HG03469 (cell line): Measurements from ENCODE around the gene GRIP1.

Source experiments
- ATAC-seq: cut with Tn5 transposase; IDR thresholded peaks from one replicate; pipeline ENCODE4 v1.9.1; 2021; ENCODE audit warnings: mild to moderate bottlenecking, moderate library complexity, moderate number of reproducible peaks; ENCODE audit not compliant: unreplicated experiment

Gene GRIP1

DNA sequence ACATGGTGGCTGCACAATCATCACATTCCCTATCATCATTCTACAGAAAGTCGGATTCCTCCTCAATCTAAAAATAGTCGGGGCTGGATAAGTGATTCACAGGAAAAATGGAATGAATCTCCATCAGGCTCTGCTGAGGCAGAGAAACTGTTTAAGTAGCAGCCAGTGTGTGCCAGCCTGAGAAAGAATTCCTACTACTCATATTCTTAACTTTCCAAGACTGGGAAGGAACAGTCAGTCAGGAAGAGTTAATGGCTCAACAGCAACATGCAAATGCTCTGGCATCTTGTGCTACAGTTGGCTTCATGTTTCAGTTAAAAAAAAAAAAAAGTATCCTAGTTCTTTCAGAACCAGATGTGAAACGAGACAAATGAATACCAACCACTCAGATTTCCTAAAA lies 187.0 kb downstream of the GRIP1 start:
- ATAC-seq = no peak

DNA sequence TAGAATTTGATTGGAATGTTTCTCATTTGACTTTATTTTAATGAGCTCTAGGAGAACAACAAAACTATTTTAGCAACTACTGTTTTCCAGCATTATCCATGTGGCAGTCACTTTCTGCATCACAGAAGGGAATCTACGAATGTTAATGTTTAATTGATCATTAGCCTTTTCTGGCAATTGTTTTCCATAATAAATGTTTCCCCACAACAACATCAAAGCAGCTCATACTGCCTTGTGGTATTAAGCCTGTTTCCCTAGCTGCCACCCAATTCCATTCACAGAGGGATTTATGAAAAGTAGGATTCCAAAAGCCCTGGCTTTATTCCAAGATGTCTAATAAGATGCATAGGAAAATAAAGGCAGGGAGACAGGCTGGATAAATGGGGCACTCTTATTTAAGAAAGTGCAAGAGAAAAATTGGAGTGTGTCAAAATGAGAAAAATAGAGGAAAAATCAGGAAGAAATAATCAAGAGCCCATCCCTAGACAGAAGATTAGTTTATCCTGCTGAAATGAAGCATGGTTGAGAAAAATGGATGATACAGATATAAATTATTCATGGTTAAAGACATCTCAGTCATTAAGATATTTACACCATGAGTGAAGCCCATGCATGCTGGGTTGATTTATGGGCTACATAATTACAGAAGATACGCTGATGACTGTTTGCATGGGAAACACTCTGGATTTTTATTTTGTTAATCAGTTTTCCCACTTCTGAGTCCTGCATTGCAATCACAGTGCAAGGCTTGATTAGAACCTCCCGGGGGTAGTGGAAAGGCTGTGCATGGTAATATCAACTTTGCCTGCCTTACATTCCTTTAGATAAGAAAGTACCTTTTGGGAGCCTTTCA lies 196.3 kb downstream of the GRIP1 start:
- no peak for ATAC-seq

DNA sequence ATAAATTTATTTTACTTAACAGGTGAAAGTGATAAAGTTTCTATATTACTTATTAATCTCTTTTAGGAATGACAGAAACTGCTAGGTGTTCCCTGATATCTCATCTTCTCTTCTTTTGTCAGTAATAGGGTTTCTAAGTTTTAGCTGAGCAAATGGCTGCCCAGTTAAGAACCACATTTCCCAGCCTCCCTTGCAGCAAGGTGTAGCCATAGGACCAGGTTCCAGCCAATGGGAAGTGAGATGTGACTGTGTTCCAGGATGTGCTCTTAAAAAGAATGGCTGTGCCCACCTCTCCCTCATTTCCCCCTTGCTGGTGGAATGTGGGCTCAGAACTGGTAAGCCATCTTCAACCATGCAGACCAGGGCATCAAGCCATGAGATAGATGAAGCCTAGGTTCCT lies 210.9 kb downstream of the GRIP1 start:
- no peak for ATAC-seq

DNA sequence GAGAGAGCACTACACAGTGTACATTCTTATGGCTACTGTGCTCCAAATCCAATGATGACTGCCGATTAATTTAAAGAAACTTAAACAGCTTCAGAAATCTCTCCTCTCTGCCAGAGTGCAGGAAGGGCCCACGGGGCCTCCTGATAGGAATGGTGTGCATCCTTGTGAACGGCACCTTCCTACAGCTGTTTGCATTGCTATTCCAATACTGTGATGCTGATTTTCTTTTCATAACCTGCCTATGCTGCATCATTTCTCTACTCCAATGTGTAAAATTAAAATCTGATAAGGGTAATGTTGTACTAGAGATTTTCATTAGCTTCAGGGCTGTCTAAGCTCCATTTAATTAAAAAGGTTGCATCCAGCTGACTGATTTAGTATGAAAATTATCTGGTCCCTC lies 217.5 kb downstream of the GRIP1 start:
- no peak for ATAC-seq

DNA sequence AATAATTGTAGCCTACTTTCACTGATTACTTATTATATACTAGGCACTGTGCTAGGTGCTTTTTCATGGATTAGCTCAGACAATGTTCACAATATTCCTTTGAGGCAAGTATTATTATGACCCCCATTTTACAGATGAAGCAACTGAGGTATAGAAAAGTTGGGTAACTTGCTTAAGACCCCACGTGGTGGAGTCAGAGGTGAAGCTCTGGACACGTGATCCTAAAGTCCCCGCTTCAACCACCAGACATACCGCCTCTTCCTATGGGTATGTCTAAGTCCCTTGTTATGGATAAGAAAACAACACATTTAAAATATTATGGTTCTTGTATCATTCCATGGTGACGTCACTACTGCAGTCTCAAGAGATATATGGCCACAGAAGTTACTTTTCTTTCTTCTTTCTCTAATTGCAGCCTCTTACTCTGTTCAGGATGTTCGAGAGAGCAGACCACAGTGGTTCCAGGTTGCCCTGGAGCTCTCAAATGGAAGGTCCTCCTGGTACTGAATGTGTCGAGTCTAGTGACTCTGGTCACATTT lies 218.9 kb downstream of the GRIP1 start:
- no peak for ATAC-seq

DNA sequence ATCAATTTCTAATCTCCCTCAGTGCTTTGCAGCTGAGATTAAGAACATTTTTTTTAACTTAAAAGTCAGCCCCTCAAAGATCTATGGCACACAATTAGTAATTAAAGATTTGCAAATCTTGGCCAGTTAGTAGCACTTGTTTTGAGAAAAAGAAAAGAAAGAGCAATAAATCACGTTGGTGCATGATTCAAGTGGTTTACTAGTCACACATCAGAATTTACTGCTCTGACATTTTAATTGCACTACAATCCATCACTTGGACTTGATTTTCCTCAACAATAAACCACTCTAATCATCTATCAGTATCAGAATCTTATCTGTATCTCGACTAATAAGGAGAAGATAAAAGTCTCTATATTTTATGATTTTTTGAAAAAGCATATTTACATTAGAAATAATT lies 222.3 kb downstream of the GRIP1 start:
- ATAC-seq = no peak

DNA sequence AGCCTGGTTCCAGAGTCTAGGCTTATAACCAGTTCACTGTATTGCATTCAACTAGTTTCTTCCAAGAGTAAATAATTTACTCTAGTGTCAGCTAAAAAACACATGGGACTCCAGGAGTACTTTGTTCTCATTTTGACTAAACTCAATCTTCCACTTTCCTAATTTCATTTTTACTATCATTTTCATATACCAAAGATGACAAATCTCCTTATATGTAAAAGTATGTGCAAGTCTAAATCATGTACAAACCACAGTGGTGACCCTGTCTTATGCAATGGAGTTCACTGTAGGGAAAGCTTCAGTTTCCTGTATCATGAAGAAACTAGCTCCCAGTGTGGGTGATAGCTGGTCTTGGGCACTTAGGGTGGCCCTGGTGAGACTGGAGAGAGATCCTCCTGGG lies 225.0 kb downstream of the GRIP1 start:
- ATAC-seq = peak; percentile 70

DNA sequence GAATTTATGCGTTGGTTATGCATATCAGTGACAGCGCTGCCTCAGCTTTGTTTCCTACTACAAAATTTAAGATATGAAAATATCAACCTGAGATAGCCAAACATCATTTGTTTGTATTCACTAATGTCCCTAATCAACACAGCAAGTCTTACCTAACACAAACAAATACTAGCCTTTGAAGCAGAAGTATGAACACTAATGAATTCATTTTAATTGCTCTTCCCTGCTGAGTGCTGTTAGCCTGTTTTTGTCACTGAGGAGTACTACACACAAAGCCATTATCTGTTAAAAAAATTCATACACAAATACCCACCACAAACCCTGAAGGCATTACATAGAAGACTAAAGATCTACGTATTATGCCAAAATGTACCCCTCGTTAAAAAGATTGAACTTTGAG lies 225.8 kb downstream of the GRIP1 start:
- no peak for ATAC-seq

DNA sequence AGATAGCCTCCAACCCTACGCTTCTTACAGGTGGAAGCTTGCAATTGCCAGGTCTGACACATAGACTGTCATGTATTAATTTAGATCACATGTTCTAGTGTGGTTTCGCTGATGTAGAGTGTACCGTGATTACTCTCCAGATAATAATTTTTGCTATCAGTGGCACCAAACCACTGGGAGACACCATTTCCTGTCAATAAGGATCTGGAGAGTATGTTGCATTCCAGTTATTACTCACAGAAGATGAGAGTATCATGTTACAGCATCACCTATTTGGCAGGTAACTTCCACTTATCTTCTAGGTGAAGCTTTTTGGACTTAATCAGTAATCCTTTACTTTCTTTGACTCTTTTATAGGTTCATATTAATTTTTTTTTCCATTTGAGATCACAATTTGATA lies 229.3 kb downstream of the GRIP1 start:
- ATAC-seq = no peak

DNA sequence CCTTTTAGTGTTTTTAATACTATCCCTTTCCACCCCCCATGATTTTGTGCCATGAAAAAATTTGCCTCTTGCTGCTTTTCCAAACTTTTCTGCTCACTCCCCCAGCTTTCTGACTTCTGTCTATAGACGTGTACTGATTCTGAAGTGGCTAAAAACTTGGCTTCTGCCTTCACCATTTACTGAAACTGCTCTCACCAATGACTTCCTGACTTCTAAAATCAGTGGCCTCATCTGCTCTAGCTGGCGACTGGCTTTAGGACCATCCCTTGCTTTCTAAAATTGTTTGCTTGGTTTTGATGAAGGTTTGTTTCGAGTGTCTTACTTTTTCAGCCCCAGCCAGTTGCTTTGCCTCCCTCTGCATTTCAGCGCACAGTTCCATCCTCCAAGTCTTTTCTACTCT lies 231.2 kb downstream of the GRIP1 start:
- no peak for ATAC-seq

DNA sequence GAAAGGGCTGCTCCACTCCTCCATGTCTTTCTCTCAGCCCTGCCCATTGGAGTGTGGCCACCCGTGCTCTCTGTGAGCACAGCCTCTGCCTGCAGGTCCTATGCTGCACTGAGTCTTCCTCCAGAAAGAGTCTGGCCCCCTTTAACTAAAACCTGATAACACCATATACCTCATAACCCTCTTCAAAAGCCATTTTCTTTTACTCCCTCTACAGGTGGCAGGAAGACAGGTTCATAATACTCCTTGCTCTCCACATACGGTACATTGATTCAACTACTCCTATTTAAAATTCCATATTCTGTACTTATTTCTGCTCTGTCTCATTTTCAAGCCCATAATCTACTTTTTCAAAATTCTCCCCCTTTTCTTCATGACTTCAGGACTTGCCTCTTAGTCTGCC lies 232.6 kb downstream of the GRIP1 start:
- ATAC-seq = no peak

DNA sequence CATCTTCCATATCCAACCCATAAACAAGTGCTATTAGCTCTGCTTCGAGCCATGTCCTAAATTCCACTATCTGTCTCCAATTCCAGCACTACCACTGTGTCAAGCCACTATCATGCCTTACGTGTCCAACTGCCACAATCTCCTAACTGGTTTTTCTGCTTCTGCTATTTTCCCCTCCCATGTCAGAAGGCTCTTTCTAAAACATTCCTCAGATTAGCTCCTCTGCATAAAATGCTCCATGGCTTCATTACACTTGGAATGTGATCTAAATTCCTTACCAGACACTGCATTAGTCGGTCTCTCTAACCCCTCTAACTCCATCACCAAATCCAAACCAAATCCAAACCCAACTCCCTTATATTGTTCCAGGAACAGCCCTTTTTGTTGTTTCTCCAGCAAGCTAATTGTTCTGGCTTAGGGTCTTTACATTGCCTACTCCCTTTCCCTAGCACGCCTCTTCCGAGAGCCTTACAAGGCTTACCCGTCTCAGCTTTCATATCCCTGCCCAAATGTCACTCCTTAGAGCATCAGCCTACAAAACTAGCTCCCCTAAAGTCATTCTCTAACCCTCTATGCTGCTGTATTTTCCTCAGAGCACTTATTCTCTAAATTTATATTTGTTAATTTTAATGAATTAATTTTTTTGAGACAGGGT lies 236.8 kb downstream of the GRIP1 start:
- ATAC-seq = no peak

DNA sequence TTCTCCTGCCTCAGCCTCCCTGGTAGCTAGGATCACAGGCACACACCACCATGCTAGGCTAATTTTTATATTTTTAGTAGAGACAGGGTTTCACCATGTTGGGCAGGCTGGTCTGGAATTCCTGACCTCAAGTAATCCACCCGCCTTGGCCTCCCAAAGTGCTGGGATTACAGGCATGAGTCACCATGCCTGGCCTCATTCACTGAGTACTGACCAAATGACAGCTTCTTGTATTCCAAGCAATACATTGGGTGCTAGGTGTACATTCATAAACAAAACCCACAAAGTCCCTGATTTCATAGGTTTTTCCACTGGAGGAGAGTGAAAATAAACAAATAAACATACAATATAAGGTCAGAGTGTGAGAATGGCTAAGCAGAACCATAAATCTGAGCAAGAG lies 240.3 kb downstream of the GRIP1 start:
- no peak for ATAC-seq

DNA sequence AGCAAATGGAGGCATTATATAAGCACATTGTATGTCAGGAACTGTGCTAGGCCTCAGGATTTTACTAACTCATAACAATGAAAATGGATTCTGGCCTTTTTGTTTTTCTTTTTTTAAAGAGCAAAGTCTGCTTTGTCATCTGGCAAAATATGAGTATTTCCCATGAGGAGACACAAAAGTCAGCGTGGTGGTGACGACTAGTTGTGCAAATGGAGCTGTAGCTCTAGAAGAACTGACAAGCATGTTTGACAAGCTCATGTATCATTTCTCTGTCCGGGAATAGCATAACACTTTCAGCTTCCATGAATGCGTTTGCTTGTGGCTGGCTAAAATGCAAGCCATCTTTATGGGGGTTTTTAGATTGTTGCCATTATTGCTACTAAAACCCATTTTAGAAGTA lies 248.8 kb downstream of the GRIP1 start:
- no peak for ATAC-seq

DNA sequence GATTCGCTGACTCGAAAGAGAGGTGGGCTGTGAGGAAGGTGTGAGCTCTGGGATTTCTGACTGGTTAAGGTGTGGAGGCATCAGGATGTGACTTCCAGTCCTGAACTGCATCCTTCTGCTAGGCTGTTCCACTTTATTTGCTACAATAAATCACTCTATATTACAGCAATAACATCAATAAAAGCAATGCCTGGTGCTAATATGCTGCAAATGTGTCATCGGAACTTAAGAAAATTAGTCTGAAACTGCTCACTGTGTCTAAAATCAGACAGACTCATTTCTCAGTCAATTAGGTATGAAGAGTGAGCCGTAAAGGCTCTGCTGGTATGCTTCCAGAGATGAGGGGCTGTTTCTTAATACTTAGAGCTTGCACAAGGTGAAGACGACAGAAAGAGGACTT lies 250.0 kb downstream of the GRIP1 start:
- ATAC-seq = no peak

DNA sequence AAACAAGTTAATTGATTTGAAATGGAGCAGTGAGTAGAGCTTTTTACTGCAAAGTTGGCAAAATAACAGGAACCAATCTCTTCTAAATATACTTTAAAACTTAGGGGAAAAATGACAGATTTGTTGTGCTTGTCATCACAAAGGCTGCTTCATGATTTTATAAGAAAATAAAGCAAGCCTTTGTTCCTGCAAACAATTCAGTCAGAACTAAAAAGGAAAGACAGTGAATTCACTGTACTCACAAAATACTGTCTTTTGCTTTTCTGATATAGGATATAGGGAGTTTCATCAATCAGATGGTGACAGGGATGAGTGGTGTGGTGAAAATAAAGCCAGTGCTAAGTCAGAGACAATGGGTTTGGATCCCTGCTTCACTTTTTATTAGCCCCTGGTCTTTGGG lies 250.6 kb downstream of the GRIP1 start:
- ATAC-seq = no peak

DNA sequence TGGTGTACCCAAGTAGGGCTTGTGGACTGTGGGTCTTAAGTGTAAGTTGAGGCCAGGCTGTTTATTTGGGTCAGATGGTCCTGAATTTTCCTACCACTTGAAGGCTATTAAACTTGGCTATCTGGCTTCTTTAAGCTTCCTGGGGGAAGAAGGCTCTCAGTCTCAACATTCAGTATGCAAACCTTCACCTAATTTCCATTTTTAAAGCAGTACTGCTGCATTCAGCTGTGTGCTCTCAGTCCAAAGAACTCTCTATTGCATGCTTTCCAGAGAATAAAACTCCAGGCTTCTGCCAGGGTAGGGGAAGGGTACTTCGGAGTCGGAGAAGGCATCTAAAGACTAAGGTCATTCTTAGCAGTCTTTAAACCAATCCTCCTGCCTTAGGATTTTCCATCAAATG lies 252.2 kb downstream of the GRIP1 start:
- ATAC-seq = no peak

DNA sequence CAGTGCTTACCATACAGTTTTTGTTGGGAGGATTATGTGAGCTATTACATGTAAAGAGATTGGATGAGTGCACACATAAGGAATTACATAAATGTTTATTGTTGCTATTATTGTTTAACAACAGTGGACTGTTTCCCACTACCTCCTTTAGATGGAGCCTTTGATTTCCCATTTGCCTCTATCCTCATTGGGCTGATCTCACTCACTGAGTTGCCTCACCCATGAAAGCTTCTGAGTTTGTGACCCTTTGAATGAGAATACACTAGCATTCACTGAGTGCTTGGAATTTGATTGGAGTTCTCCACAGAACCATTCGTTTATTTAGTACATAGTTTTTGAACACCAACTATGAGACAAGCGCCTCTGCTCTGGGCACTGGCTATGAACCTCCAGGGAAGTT lies 255.6 kb downstream of the GRIP1 start:
- ATAC-seq = no peak

DNA sequence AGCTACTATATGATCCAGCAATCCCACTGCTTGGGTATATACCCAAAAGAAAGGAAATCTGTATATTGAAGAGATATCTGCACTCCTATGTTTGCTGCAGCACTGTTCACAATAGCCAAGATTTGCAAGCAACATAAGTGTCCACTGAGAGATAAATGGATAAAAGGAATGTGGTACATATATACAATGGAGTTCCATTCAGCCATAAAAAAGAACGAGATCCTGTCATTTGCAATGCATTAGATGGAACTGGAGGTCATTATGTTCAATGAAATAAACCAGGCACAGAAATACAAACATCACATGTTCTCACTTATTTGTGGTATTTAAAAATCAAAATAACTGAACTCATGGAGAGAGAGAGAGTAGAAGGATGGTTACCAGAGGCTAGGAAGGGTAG lies 260.0 kb downstream of the GRIP1 start:
- ATAC-seq = no peak

DNA sequence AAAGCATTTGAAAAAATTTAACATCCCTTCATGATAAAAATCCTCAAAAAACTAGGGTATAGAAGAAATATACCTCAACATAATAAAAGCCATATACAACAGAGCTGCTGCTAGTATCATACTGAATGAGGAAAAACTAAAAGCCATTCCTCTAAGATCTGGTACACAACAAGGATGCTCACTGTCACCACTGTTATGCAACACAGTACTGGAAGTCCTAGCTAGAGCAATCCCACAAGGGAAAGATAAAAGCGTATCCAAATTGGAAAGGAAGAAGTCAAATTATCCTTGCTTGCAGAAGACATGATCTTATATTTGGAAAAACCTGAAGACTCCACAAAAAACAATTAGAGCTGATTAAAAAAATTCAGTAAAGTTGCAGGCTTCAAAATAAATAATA lies 261.7 kb downstream of the GRIP1 start:
- no peak for ATAC-seq

DNA sequence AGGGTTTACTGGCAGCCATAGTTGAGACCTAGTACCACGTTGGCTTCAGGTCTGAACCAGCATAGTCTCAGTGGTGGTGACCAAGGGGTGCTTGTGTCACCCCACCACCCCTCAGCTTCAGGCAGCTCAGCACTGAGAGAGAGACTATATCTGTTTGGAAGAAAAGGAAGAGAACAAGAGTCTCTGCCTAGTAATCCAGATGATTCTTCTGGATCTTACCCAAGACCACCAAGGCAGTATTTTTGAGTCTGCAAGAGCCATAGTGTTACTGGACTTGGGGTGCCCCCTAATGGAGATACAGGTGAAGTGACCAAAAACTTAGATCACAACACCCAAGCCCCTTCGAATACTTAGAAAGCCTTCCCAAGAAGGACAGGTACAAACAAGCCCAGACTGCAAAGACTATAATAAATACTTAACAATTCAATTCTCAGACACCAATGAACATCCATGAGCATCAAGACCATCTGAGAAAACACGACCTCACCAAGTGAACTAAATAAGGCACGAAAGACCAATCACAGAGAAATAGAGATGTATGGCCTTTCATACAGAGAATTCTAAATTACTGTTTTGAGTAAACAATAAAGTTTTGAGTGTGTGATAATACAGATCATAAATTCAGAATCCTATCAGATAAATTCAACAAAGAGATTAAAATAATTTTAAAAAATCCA lies 269.5 kb downstream of the GRIP1 start:
- ATAC-seq = no peak

DNA sequence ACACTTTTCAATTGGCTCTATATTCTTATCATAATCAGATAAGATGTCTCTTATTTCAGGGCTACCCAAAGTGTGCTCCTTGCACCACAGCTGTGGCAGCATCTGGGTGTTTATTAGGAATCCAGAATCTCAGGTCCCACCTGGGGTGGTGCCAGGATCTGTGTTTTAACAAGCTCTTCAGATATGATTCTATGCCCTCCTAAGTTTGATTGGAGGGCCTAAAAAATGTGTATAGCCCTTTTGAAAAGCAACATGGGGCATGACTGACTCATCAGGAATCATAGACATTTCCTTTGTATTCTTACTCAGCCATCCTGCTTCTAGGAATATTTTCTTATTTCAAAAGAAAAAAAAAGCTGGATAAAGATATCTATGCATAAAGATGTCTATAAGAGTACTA lies 273.5 kb downstream of the GRIP1 start:
- ATAC-seq = no peak
